Stimulated activated CD4-positive, alpha-beta T cell treated with anti-CD3 and anti-CD28 coated beads, Interleukin-2, amount 100 ng/mL, for 24 hours (primary cell): ENCODE data around the gene M1AP.
"Not testable (repeated sequence)": the region's sequence is repeated elsewhere in the genome, so short reads cannot be mapped to it uniquely, and the experiment has no call there.

Source experiments
- DNase-seq, 2 donors: peaks; one replicate each; pipeline ENCODE4 v3.0.0-alpha.2; 2020

Gene M1AP

GRCh38 chr2:74653589-74653984 lies 5.5 kb upstream of the M1AP start:
- no peak for DNase-seq

GRCh38 chr2:74646834-74647482 lies 1.2 kb downstream of the M1AP start:
- DNase-seq = no peak

GRCh38 chr2:74646201-74646600 lies 1.9 kb downstream of the M1AP start:
- no peak for DNase-seq

- no peak for DNase-seq
These were observed 2.8 kb downstream of the M1AP start for GRCh38 chr2:74645344-74645743.

- no peak for DNase-seq
These were observed 8.6 kb downstream of the M1AP start for GRCh38 chr2:74639550-74639949.

- DNase-seq = no peak
These were observed 15.2 kb downstream of the M1AP start for GRCh38 chr2:74632939-74633312.

GRCh38 chr2:74632209-74632938 lies 15.8 kb downstream of the M1AP start:
- DNase-seq = no peak

- DNase-seq = not testable (repeated sequence)
These were observed 17.7 kb downstream of the M1AP start for GRCh38 chr2:74630454-74630853.

GRCh38 chr2:74628538-74629105 lies 19.5 kb downstream of the M1AP start:
- no peak for DNase-seq

GRCh38 chr2:74625658-74626425 lies 22.3 kb downstream of the M1AP start:
- DNase-seq = no peak

GRCh38 chr2:74620671-74621070 lies 27.5 kb downstream of the M1AP start:
- DNase-seq = no peak

- no peak for DNase-seq
These were observed 28.4 kb downstream of the M1AP start for GRCh38 chr2:74619651-74620297.

- no peak for DNase-seq
These were observed 29.6 kb downstream of the M1AP start for GRCh38 chr2:74618410-74619083.

- no peak for DNase-seq
These were observed 31.0 kb downstream of the M1AP start for GRCh38 chr2:74617122-74617521.

- no peak for DNase-seq
These were observed 41.2 kb downstream of the M1AP start for GRCh38 chr2:74606927-74607326.

GRCh38 chr2:74603282-74604000 lies 44.7 kb downstream of the M1AP start:
- DNase-seq = no peak

- DNase-seq = no peak
These were observed 45.4 kb downstream of the M1AP start for GRCh38 chr2:74602586-74603281.

GRCh38 chr2:74599676-74600075 lies 48.5 kb downstream of the M1AP start:
- no peak for DNase-seq

- DNase-seq = no peak
These were observed 50.7 kb downstream of the M1AP start for GRCh38 chr2:74597410-74597809.

- DNase-seq = no peak
These were observed 51.5 kb downstream of the M1AP start for GRCh38 chr2:74596584-74596983.
